Thymus (tissue), 11 donors: ENCODE data around the gene PDLIM3. TPM values are rescaled to one million over a fixed set of nuclear protein-coding genes. Genes with fewer than 3 reads are reported as not detected.
A peak's percentile ranks its signal among the peaks of the same experiment; 100 is the strongest.

Experiments
- DNase-seq, 9 donors: peaks; one replicate each; pipeline ENCODE4 v3.0.0-alpha.2; 2013; ENCODE audit warnings: low spot score in 9 of 9, low read depth in 6 of 9, missing footprints in 1 of 9
- H3K27ac ChIP-seq, 2 donors: one replicate each; pipeline ENCODE4 v1.5.1; 2013; ENCODE audit warnings: control low read depth in 1 of 2, low read depth in 1 of 2, low read length in 1 of 2, mild to moderate bottlenecking in 1 of 2, moderate library complexity in 1 of 2
- H3K27me3 ChIP-seq, 2 donors: one replicate each; pipeline ENCODE4 v1.5.1; 2013; ENCODE audit warnings: low read length in 1 of 2; ENCODE audit not compliant: control insufficient read depth in 2 of 2, insufficient read depth in 1 of 2
- H3K36me3 ChIP-seq, 2 donors: one replicate each; pipeline ENCODE4 v1.5.1; 2013; ENCODE audit warnings: low read length in 1 of 2, mild to moderate bottlenecking in 1 of 2, moderate library complexity in 1 of 2; ENCODE audit not compliant: control insufficient read depth in 2 of 2, insufficient read depth in 2 of 2
- H3K4me1 ChIP-seq, 2 donors: one replicate each; pipeline ENCODE4 v1.5.1; 2013; ENCODE audit warnings: low read length in 2 of 2; ENCODE audit not compliant: control insufficient read depth in 2 of 2, insufficient read depth in 2 of 2
- H3K4me3 ChIP-seq, 2 donors: one replicate each; pipeline ENCODE4 v1.5.1; 2013; ENCODE audit warnings: low read length in 2 of 2, control low read depth in 1 of 2, mild to moderate bottlenecking in 1 of 2
- H3K9me3 ChIP-seq, 2 donors: one replicate each; pipeline ENCODE4 v1.5.1; 2013; ENCODE audit warnings: low read length in 1 of 2, mild to moderate bottlenecking in 1 of 2; ENCODE audit not compliant: control insufficient read depth in 2 of 2, insufficient read depth in 1 of 2
- WGBS: extraction: QIAGEN DNeasy Blood & Tissue Kit; methylation state at CpG from one replicate; pipeline ENCODE4 v1.1.7; 2013; 5-methylcytosine and 5-hydroxymethylcytosine counted together
- polyA plus RNA-seq: library from polyadenylated mRNA; stranded (reverse); fragments of 200-250 nt; gene quantifications from one replicate; pipeline ENCODE4 v1.2.3, GENCODE V29; 2013
- total RNA-seq: library from RNA; stranded (reverse); fragments of 120-200 nt; gene quantifications from one replicate; pipeline ENCODE4 v1.2.4, GENCODE V29; 2013
- donor health status: healthy.

PDLIM3 gene
- total and polyA plus RNA-seq, 2 donors = 8.6 to 21.8 TPM

DNA sequence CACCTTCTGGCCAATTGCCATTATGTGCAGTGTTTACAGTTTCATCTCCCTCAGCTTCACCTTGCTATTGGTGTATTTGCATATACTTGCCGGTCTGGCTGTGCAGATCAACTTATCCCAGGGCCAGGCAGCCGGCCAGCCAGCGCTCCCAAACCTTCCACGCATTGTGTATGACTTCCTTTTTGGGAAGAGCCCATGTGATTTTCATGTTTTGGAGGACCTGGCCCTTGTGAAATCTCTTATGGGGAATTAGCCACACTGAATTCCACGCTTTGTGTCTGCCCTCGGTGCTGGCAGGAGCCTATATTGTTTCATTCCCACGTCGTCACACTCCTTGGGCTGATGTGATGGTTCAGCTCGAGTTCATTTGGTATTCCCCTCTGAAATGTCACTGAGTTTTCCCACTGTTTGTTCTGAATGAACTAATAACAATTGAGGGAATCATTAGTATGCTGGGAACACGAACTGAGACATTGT is 6.0 kb upstream of the PDLIM3 start:
- 49% methylated on average over 10 of the region's 10 CpGs for WGBS
- peaks cover 1 to 22% of the 10 kb centered on the region in 2 donors for H3K27me3 ChIP-seq
- no peak overlapping the region for H3K4me3 ChIP-seq
- no peaks in the 10 kb centered on the region for H3K9me3 ChIP-seq
- no peaks in the 10 kb centered on the region for H3K36me3 ChIP-seq
- no peak for DNase-seq
- H3K4me1 ChIP-seq = no peaks in the 10 kb centered on the region
- no peak overlapping the region for H3K27ac ChIP-seq

DNA sequence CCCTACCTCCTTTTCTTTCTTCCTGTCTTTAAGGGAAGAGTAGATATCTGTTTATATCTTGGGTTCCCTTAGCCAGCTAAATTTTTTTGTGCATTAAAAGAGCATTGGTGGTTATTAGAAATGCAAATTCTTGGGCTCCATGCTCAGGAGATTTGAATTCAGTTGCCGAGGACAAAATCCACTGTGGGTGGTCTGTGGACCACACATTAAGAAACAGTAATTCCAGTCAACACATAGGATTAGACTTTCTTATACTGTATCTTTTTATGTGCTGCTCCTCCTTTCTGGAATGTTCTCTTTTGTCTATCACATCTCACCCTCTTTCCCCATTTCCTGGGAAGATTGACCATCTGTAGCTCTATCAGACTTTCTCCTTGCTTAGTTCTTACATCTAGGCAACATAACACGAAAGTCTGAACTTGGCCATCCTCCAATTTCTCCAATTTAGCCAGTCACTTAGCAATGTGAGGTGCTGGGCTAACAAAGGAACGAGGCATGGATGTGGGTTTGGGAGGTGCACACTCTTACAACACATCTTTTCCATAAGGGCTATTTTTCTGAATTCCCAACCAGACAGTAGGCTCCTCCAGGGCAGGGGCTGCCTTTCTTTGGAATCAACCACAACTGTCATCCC is 5.3 kb upstream of the PDLIM3 start:
- DNase-seq = no peak
- H3K36me3 ChIP-seq = no peaks in the 10 kb centered on the region
- H3K27ac ChIP-seq = peak overlapping the region in 1 of 2 donors; percentile 11
- peaks cover 7 to 29% of the 10 kb centered on the region in 2 donors for H3K27me3 ChIP-seq
- H3K4me3 ChIP-seq = no peak overlapping the region
- H3K9me3 ChIP-seq = no peaks in the 10 kb centered on the region
- 77% methylated on average over 3 of the region's 3 CpGs for WGBS
- H3K4me1 ChIP-seq = no peaks in the 10 kb centered on the region

GRCh38 chr4:185540040-185540439 is 4.7 kb upstream of the PDLIM3 start:
- Histone ChIP-seq H3K9me3 (no peaks in the 10 kb centered on the region), H3K4me1 (no peaks in the 10 kb centered on the region), H3K27me3 (peaks cover 13 to 34% of the 10 kb centered on the region in 2 donors), H3K27ac (no peak overlapping the region), H3K4me3 (no peak overlapping the region), H3K36me3 (no peaks in the 10 kb centered on the region)
- no peak for DNase-seq
- WGBS = 83% methylated on average over 8 of the region's 8 CpGs

GRCh38 chr4:185538806-185539205 is 3.5 kb upstream of the PDLIM3 start:
- Histone ChIP-seq H3K4me3 (no peak overlapping the region), H3K4me1 (no peaks in the 10 kb centered on the region), H3K36me3 (no peaks in the 10 kb centered on the region), H3K27me3 (peaks cover 20 to 45% of the 10 kb centered on the region in 2 donors), H3K9me3 (no peaks in the 10 kb centered on the region), H3K27ac (no peak overlapping the region)
- WGBS = 39% methylated on average over 1 of the region's 1 CpG
- no peak for DNase-seq

DNA sequence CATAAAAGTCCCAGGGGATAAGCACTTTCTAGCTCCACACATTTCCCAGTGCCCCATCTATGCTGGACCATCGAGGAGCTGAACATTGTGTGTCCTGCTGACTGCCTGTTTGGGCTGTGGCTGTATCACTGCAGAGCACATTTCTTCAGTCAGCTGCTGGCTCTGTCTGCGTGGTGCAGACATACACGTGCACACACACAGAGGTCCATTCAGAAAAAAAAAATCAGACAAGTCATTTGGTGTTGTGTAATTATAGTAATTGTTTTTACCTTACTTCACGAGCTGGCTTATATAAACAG is 1.1 kb upstream of the PDLIM3 start:
- peaks cover 20 to 57% of the 10 kb centered on the region in 2 donors for H3K27me3 ChIP-seq
- H3K27ac ChIP-seq = no peak overlapping the region
- H3K36me3 ChIP-seq = no peaks in the 10 kb centered on the region
- WGBS = 16% methylated on average over 4 of the region's 4 CpGs
- no peak for DNase-seq
- H3K4me3 ChIP-seq = no peak overlapping the region
- H3K4me1 ChIP-seq = no peaks in the 10 kb centered on the region
- H3K9me3 ChIP-seq = no peaks in the 10 kb centered on the region

DNA sequence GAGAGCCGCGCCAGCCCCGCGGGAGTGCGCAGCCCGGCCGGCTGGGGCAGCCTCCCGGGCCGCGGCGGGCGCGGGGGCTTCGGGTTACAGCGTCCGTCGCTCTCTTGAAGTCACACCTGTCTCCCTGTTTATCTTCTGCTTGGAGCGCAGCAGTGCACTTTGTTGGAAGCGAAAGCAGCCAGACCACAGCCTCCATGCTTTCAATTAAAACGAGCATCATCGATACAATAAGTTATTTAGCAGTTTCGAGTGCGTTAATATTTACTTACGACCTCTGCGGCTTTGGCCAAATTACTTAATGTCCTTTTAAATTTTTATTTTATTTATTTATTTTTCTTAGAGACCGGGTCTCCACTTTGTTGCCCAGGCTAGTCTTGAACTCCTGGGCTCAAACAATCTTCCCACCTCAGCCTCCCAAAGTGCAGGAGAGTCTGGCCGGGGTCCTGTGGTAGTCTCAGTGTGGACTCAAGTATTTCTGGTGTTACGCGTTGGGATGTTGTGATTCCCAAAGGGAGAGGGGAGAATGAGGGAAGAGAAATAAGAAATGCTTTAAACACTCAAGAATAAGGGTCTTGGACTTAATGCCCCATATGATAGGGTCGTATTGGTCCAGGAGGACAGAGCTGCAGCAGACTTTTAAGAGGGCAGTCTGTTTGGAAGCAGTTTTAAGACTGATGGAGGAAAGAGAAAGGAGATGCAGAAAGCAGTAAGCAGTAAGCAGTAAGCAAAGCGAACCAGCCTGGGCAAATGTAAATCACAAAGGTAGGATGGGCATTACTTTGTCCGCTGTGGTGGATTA is 504 bp upstream of the PDLIM3 start:
- Histone ChIP-seq H3K9me3 (no peaks in the 10 kb centered on the region), H3K27ac (no peak overlapping the region), H3K36me3 (no peaks in the 10 kb centered on the region)

GRCh38 chr4:185534511-185534865 is 819 bp downstream of the PDLIM3 start:
- no peaks in the 10 kb centered on the region for H3K9me3 ChIP-seq
- H3K4me1 ChIP-seq = no peaks in the 10 kb centered on the region
- peak overlapping the region in 1 of 2 donors; percentile 12 for H3K4me3 ChIP-seq
- H3K36me3 ChIP-seq = no peaks in the 10 kb centered on the region
- H3K27me3 ChIP-seq = peaks cover 20 to 53% of the 10 kb centered on the region in 2 donors
- 6% methylated on average over 10 of the region's 10 CpGs for WGBS
- no peak for DNase-seq
- no peak overlapping the region for H3K27ac ChIP-seq

More for the DNA sequence above, 504 bp upstream of the PDLIM3 start:
- Histone ChIP-seq H3K4me3 (peak overlapping the region in 1 of 2 donors; percentile 25), H3K4me1 (no peaks in the 10 kb centered on the region), H3K27me3 (peaks cover 20 to 57% of the 10 kb centered on the region in 2 donors)
- 14% methylated on average over 32 of the region's 32 CpGs for WGBS
- no peak for DNase-seq

DNA sequence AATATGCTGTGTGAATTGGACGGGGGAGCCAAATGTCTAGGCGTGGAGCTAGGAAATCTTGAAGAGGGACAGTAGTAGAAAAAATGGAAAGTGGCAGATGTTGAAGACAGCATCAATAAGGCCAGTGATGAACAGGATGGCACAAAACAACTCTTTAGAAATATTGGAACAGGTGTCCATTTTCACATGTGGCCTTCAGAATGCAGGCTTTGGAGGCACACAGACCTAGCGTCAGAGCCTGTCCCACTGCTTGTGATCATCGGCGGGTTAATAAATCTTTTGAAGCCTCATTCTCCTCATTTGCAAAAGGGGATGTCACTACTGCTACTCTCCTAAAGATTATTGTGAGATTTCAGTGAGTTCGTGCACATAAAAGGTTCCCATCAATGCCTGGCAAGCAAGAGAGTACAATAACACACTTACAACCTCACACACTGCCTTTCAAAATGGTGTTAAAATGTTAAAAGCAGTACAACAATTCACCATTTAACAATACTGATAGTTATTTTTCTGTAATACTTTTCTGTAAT is 2.4 kb downstream of the PDLIM3 start:
- no peak for DNase-seq
- peaks cover 20 to 50% of the 10 kb centered on the region in 2 donors for H3K27me3 ChIP-seq
- WGBS = 88% methylated on average over 6 of the region's 6 CpGs
- H3K4me1 ChIP-seq = no peaks in the 10 kb centered on the region
- H3K27ac ChIP-seq = no peak overlapping the region
- no peaks in the 10 kb centered on the region for H3K9me3 ChIP-seq
- no peak overlapping the region for H3K4me3 ChIP-seq
- H3K36me3 ChIP-seq = no peaks in the 10 kb centered on the region

DNA sequence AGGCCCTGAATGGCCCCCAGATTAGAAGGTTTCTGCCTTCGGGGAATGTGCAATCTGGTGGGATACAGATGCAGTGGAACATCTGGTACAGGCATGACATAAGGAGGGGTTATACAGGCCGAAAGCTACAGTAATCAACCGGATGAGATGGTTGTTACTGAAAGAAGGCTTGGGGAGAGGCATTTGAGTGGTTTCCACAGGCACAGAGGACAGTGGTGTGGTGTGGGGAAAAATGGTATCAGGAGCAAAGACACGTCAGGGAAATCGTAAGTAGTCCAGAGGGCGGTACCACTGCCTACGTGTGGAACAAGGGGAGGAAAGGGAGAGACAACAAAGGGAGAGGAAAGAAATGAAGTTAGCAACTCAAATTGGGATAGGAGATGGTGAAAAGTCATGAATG is 3.0 kb downstream of the PDLIM3 start:
- H3K27me3 ChIP-seq = peaks cover 20 to 47% of the 10 kb centered on the region in 2 donors
- DNase-seq = no peak
- WGBS = 89% methylated on average over 7 of the region's 7 CpGs
- no peaks in the 10 kb centered on the region for H3K36me3 ChIP-seq
- H3K9me3 ChIP-seq = no peaks in the 10 kb centered on the region
- H3K4me1 ChIP-seq = no peaks in the 10 kb centered on the region
- no peak overlapping the region for H3K27ac ChIP-seq
- no peak overlapping the region for H3K4me3 ChIP-seq
